HEK293 (cell line): Measurements from ENCODE around the gene CEP112.

Experiments used
- ZEB2 ChIP-seq: fragments of 450-650 bp; formaldehyde crosslinking; IDR thresholded peaks from 2 replicates; pipeline ENCODE4 v1.5.1; 2016; ENCODE audit warnings: missing biosample characterization, missing genetic modification characterization
- ZNF174 ChIP-seq: fragments of 450-650 bp; formaldehyde crosslinking; IDR thresholded peaks from 2 replicates; pipeline ENCODE4 v1.5.0; 2017; ENCODE audit warnings: missing biosample characterization, mild to moderate bottlenecking, missing genetic modification characterization
- ZNF211 ChIP-seq: fragments of 450-650 bp; formaldehyde crosslinking; IDR thresholded peaks from 2 replicates; pipeline ENCODE4 v1.5.1; 2016; ENCODE audit warnings: low read depth, missing biosample characterization, missing genetic modification characterization
- TF ChIP-seq, protein P1 (sequence below): fragments of 450-650 bp; formaldehyde crosslinking; IDR thresholded peaks from 2 replicates; pipeline ENCODE4 v1.5.1; 2016; ENCODE audit warnings: missing biosample characterization, missing genetic modification characterization
- TF ChIP-seq, protein P2 (sequence below): fragments of 450-650 bp; formaldehyde crosslinking; IDR thresholded peaks from 2 replicates; pipeline ENCODE4 v1.5.1; 2017; ENCODE audit warnings: missing biosample characterization, missing genetic modification characterization

DNA sequence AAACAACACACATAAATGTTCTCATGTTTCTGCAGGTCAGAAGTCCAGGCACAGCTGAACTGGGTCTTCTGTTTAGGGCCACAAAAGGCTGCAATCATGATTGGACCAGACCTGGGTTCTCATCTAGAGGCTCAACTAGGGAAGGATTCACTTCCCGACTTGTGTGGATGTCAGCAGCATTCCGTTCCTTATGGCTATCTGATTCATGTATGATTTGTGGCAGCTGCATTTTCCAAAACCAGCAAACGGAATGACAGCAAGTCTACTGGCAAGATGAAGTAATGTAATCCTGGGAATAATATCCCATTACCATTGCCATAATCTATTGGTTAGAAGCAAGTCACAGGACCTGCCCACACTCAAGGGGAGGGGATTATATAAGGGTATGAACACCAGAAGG, 22.1 kb downstream of the CEP112 start:
- TF ChIP-seq ZEB2 (tag by site-specific recombination) (no peak), ZNF174 (no peak), ZNF211 (tag by site-specific recombination) (no peak)
- TF ChIP-seq, protein P1, sequence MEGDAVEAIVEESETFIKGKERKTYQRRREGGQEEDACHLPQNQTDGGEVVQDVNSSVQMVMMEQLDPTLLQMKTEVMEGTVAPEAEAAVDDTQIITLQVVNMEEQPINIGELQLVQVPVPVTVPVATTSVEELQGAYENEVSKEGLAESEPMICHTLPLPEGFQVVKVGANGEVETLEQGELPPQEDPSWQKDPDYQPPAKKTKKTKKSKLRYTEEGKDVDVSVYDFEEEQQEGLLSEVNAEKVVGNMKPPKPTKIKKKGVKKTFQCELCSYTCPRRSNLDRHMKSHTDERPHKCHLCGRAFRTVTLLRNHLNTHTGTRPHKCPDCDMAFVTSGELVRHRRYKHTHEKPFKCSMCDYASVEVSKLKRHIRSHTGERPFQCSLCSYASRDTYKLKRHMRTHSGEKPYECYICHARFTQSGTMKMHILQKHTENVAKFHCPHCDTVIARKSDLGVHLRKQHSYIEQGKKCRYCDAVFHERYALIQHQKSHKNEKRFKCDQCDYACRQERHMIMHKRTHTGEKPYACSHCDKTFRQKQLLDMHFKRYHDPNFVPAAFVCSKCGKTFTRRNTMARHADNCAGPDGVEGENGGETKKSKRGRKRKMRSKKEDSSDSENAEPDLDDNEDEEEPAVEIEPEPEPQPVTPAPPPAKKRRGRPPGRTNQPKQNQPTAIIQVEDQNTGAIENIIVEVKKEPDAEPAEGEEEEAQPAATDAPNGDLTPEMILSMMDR (tag by site-specific recombination) = no peak
- TF ChIP-seq, protein P2, sequence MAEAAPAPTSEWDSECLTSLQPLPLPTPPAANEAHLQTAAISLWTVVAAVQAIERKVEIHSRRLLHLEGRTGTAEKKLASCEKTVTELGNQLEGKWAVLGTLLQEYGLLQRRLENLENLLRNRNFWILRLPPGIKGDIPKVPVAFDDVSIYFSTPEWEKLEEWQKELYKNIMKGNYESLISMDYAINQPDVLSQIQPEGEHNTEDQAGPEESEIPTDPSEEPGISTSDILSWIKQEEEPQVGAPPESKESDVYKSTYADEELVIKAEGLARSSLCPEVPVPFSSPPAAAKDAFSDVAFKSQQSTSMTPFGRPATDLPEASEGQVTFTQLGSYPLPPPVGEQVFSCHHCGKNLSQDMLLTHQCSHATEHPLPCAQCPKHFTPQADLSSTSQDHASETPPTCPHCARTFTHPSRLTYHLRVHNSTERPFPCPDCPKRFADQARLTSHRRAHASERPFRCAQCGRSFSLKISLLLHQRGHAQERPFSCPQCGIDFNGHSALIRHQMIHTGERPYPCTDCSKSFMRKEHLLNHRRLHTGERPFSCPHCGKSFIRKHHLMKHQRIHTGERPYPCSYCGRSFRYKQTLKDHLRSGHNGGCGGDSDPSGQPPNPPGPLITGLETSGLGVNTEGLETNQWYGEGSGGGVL (tag by site-specific recombination) = no peak
